IMR-90 (cell line): ENCODE data around the gene KMT5C. TPM values are rescaled to one million over a fixed set of nuclear protein-coding genes. Genes with fewer than 3 reads are reported as not detected.

Experiments
- ATAC-seq: fragments of 200-7000 bp; cut with Tn5 transposase; 2 replicates; pipeline ENCODE4 v1.9.1; 2020; ENCODE audit warnings: low read depth, mild to moderate bottlenecking, moderate library complexity
- BruUV-seq: library from RNA; stranded (reverse); fragments of 400-500 nt; replicated peaks from 2 replicates; lab custom pipeline; 2021; lab: Mats Ljungman, UMichigan
- CTCF ChIA-PET: fragments of 300-600 bp; formaldehyde crosslinking; extraction: SDS; loops from one replicate; lab custom pipeline; 2021; ENCODE audit warnings: antibody characterized with exemption; lab: Yijun Ruan, JAX
- POLR2A ChIA-PET: fragments of 300-600 bp; sonication (Branson Sonifier 250); formaldehyde crosslinking; loops from one replicate; lab custom pipeline; 2022; ENCODE audit warnings: antibody characterized with exemption; ENCODE audit not compliant: unreplicated experiment; lab: Charles Lee
- DNase-seq: peaks from one replicate; pipeline ENCODE4 v3.0.0; 2013
- H2AFZ ChIP-seq: replicated peaks from 2 replicates; pipeline ENCODE3; 2013; ENCODE audit warnings: low read length, mild to moderate bottlenecking; ENCODE audit not compliant: poor library complexity
- H2AK5ac ChIP-seq: 2 replicates; pipeline ENCODE4 v1.6.1; 2013; ENCODE audit warnings: low read depth, low read length, inconsistent platforms
- H2AK9ac ChIP-seq: replicated peaks from 2 replicates; pipeline ENCODE3; 2013; ENCODE audit warnings: mild to moderate bottlenecking, low read depth, low read length, moderate library complexity; ENCODE audit not compliant: poor library complexity
- H2BK120ac ChIP-seq: 2 replicates; pipeline ENCODE4 v1.6.1; 2013; ENCODE audit warnings: low read depth, low read length, inconsistent platforms
- H2BK15ac ChIP-seq: 3 replicates; pipeline ENCODE4 v1.6.1; 2013; ENCODE audit warnings: low read depth, low read length, inconsistent platforms
- H2BK20ac ChIP-seq: 2 replicates; pipeline ENCODE4 v1.6.1; 2013; ENCODE audit warnings: low read depth, mild to moderate bottlenecking, inconsistent platforms, low read length, moderate library complexity
- H2BK5ac ChIP-seq: 2 replicates; pipeline ENCODE4 v1.6.1; 2013; ENCODE audit warnings: mild to moderate bottlenecking, low read depth, low read length, inconsistent platforms; ENCODE audit not compliant: poor library complexity, severe bottlenecking
- H3K14ac ChIP-seq: replicated peaks from 2 replicates; pipeline ENCODE4 v1.6.1; 2013; ENCODE audit warnings: low read depth, low read length, inconsistent platforms
- H3K18ac ChIP-seq: 2 replicates; pipeline ENCODE4 v1.6.1; 2013; ENCODE audit warnings: low read depth, low read length, control low read depth
- H3K23ac ChIP-seq: 2 replicates; pipeline ENCODE4 v1.6.1; 2013; ENCODE audit warnings: low read depth, low read length, inconsistent platforms
- H3K27ac ChIP-seq: 2 replicates; pipeline ENCODE4 v1.5.1; 2013; ENCODE audit warnings: mild to moderate bottlenecking, control low read depth, low read length; ENCODE audit not compliant: insufficient read depth
- H3K27me3 ChIP-seq: 2 replicates; pipeline ENCODE4 v1.6.1; 2013; ENCODE audit warnings: low read length; ENCODE audit not compliant: control insufficient read depth, insufficient read depth
- H3K36me3 ChIP-seq: 2 replicates; pipeline ENCODE4 v1.6.1; 2013; ENCODE audit warnings: low read length, mixed read lengths; ENCODE audit not compliant: control insufficient read depth, insufficient read depth
- H3K4ac ChIP-seq: 2 replicates; pipeline ENCODE4 v1.6.1; 2013; ENCODE audit warnings: low read depth, low read length, inconsistent platforms
- H3K4me1 ChIP-seq: 2 replicates; pipeline ENCODE4 v1.6.1; 2013; ENCODE audit warnings: low read length, mixed read lengths; ENCODE audit not compliant: control insufficient read depth, insufficient read depth
- H3K4me2 ChIP-seq: 2 replicates; pipeline ENCODE4 v1.6.1; 2013; ENCODE audit warnings: low read depth, mild to moderate bottlenecking, control low read depth, low read length, moderate library complexity
- H3K4me3 ChIP-seq: 2 replicates; pipeline ENCODE4 v1.5.1; 2013; ENCODE audit warnings: low read depth, mild to moderate bottlenecking, control low read depth, low read length, moderate library complexity; ENCODE audit not compliant: insufficient read depth
- H3K56ac ChIP-seq: 2 replicates; pipeline ENCODE4 v1.6.1; 2013; ENCODE audit warnings: low read length, inconsistent platforms; ENCODE audit not compliant: insufficient read depth; ENCODE audit errors: extremely low read depth
- H3K79me1 ChIP-seq, 2 experiments: 2 replicates each; pipeline ENCODE4 v1.6.1; 2013; ENCODE audit warnings: low read length in 2 of 2, inconsistent platforms in 1 of 2, low read depth in 1 of 2
- H3K9ac ChIP-seq: 2 replicates; pipeline ENCODE4 v1.6.1; 2013; ENCODE audit warnings: low read depth, low read length, control low read depth
- H3K9me1 ChIP-seq: 2 replicates; pipeline ENCODE4 v1.6.1; 2013; ENCODE audit warnings: low read length, inconsistent platforms; ENCODE audit not compliant: insufficient read depth
- H3K9me3 ChIP-seq: 2 replicates; pipeline ENCODE4 v1.6.1; 2013; ENCODE audit warnings: low read length; ENCODE audit not compliant: control insufficient read depth, insufficient read depth
- H4K20me1 ChIP-seq: 2 replicates; pipeline ENCODE4 v1.6.1; 2013; ENCODE audit warnings: low read length, inconsistent platforms; ENCODE audit not compliant: insufficient read depth
- H4K5ac ChIP-seq: 2 replicates; pipeline ENCODE4 v1.6.1; 2013; ENCODE audit warnings: mild to moderate bottlenecking, low read depth, low read length, control low read depth
- H4K8ac ChIP-seq, 2 experiments: 2 replicates each; pipeline ENCODE4 v1.6.1; 2013; ENCODE audit warnings: low read depth in 2 of 2, low read length in 2 of 2, control low read depth in 1 of 2, inconsistent platforms in 1 of 2
- H4K91ac ChIP-seq: 2 replicates; pipeline ENCODE4 v1.6.1; 2013; ENCODE audit warnings: low read depth, low read length, inconsistent platforms; ENCODE audit not compliant: insufficient read depth
- CHD1 ChIP-seq: IDR thresholded peaks from 2 replicates; pipeline ENCODE4 v1.6.1; 2012; ENCODE audit warnings: low read depth, low read length, improper control_type of control experiment
- ELK1 ChIP-seq: fragments of 150-350 bp; IDR thresholded peaks from 2 replicates; pipeline ENCODE4 v1.6.1; 2016; ENCODE audit warnings: low read depth, mild to moderate bottlenecking, low read length, moderate library complexity, borderline replicate concordance
- MAZ ChIP-seq: IDR thresholded peaks from 2 replicates; pipeline ENCODE4 v1.6.1; 2012; ENCODE audit warnings: low read depth, mild to moderate bottlenecking, low read length, improper control_type of control experiment, moderate library complexity, borderline replicate concordance
- WGBS, 2 experiments: methylation state at CpG; one replicate each; pipeline versions ENCODE4 v1.1.5 to v1.1.7; 2013; ENCODE audit warnings: missing lambda C conversion rate in 2 of 2; ENCODE audit not compliant: insufficient read length in 1 of 2; ENCODE audit errors: extremely low coverage in 2 of 2; 5-methylcytosine and 5-hydroxymethylcytosine counted together
- dilution Hi-C: fragments of 300-500 bp; cut with HindIII; formaldehyde crosslinking; loops from one replicate; pipeline ENCODE4 v1.14.3; 2018; ENCODE audit warnings: low sequenced_read_pairs; ENCODE audit not compliant: unreplicated experiment
- in situ Hi-C: fragments of 300-500 bp; cut with MboI; formaldehyde crosslinking; loops from 3 replicates; pipeline ENCODE4 v1.14.3; 2019; ENCODE audit warnings: low sequenced_read_pairs, inconsistent platforms, mixed read lengths
- intact Hi-C: fragments of 100-400 bp; cut with micrococcal nuclease; formaldehyde crosslinking; loops from 2 replicates; pipeline ENCODE4 v1.10.0; 2022
- polyA plus RNA-seq, 3 experiments: library from polyadenylated mRNA; depleted of rRNA; stranded (reverse); fragments of >200 nt; gene quantifications; 2 replicates each; pipeline ENCODE4 v1.2.3, GENCODE V29; 2012; ENCODE audit warnings: low replicate concordance in 1 of 3
- total RNA-seq: library from RNA; depleted of rRNA; stranded (reverse); fragments of >200 nt; gene quantifications from 2 replicates; pipeline ENCODE4 v1.2.3, GENCODE V29; 2012

KMT5C gene
- total and polyA plus RNA-seq, 2 of the 4 experiments (the other 2 are of a cell fraction) = 1.8 to 5.9 TPM

GRCh38 chr19:55308281-55308680 is 31.4 kb upstream of the KMT5C start:
- dilution Hi-C loops = no loop called here
- CTCF ChIA-PET = no interaction called here
- intact Hi-C loops = no loop called here

More at GRCh38 chr19:55308281-55308680, 31.4 kb upstream of the KMT5C start:
- Histone ChIP-seq H2AK5ac (no peak overlapping the region), H4K20me1 (no peaks in the 10 kb centered on the region), H3K9me3 (no peaks in the 10 kb centered on the region; the same call in 1 of the 2 replicates), H2AFZ (no peak overlapping the region), H3K9me1 (no peaks in the 10 kb centered on the region), H3K9ac (no peak overlapping the region), H3K36me3 (peaks cover 46% of the 10 kb centered on the region), H3K4me3 (no peak overlapping the region), H4K8ac (no peak overlapping the region), H3K27ac (no peak overlapping the region), H3K79me1 (no peaks in the 10 kb centered on the region), H2AK9ac (no peak overlapping the region), H2BK120ac (no peak overlapping the region), H3K27me3 (no peaks in the 10 kb centered on the region), H3K14ac (no peak overlapping the region), H3K4ac (no peak overlapping the region), H3K23ac (no peak overlapping the region), H3K4me1 (no peaks in the 10 kb centered on the region), H2BK15ac (no peak overlapping the region), H2BK5ac (no peak overlapping the region), H4K91ac (no peak overlapping the region), H3K56ac (no peak overlapping the region), H2BK20ac (no peak overlapping the region), H4K5ac (no peak overlapping the region), H3K18ac (no peak overlapping the region), H3K4me2 (no peak overlapping the region)
- DNase-seq (no peak), ATAC-seq (no peak)
- POLR2A ChIA-PET = no interaction called here
- in situ Hi-C loops = no loop called here
- no peak for TF ChIP-seq ELK1
- no peak for TF ChIP-seq CHD1
- TF ChIP-seq MAZ = no peak
- no TSS peak for BruUV-seq
- no CpG with 5 or more reads among the region's 11 CpGs for WGBS, 2 experiments
